Posterior cingulate gyrus (tissue), 11 donors: ENCODE measurements around the gene MFSD1.
"Not testable (repeated sequence)": the region's sequence is repeated elsewhere in the genome, so short reads cannot be mapped to it uniquely, and the experiment has no call there.

Experiments
- DNase-seq, 10 donors: peaks; one replicate each; pipeline versions ENCODE4 v3.0.0 to v3.0.0-alpha.2; 2020 to 2021; ENCODE audit warnings: mixed read lengths in 3 of 10
- intact Hi-C: fragments of 100-400 bp; cut with DNase I; formaldehyde crosslinking; loops from one replicate; pipeline ENCODE4 v1.15.1; 2023

The MFSD1 gene

GRCh38 chr3:158775426-158776410 is 26.1 kb upstream of the MFSD1 start:
- intact Hi-C loops: no loop called here
- DNase-seq: no peak

GRCh38 chr3:158776531-158776930 is 25.3 kb upstream of the MFSD1 start:
- DNase-seq: no peak
- intact Hi-C loops: no loop called here

- intact Hi-C loops: no loop called here
- no peak for DNase-seq
These were observed 24.5 kb upstream of the MFSD1 start for GRCh38 chr3:158777161-158777873.

- no peak for DNase-seq
- intact Hi-C loops: no loop called here
These were observed 21.1 kb upstream of the MFSD1 start for GRCh38 chr3:158780766-158781165.

- intact Hi-C loops: no loop called here
- no peak for DNase-seq
These were observed 20.7 kb upstream of the MFSD1 start for GRCh38 chr3:158781191-158781590.

- DNase-seq: no peak
- intact Hi-C loops: no loop called here
These were observed 20.0 kb upstream of the MFSD1 start for GRCh38 chr3:158781849-158782248.

- DNase-seq: no peak
- intact Hi-C loops: no loop called here
These were observed 19.4 kb upstream of the MFSD1 start for GRCh38 chr3:158782283-158782989.

GRCh38 chr3:158783051-158783450 is 18.8 kb upstream of the MFSD1 start:
- intact Hi-C loops: no loop called here
- no peak for DNase-seq

GRCh38 chr3:158785972-158786371 is 15.9 kb upstream of the MFSD1 start:
- no peak for DNase-seq
- intact Hi-C loops: no loop called here

GRCh38 chr3:158788446-158788845 is 13.4 kb upstream of the MFSD1 start:
- intact Hi-C loops: no loop called here

GRCh38 chr3:158789592-158789991 is 12.3 kb upstream of the MFSD1 start:
- DNase-seq: no peak
- intact Hi-C loops: no loop called here

More at GRCh38 chr3:158788446-158788845, 13.4 kb upstream of the MFSD1 start:
- no peak for DNase-seq

- intact Hi-C loops: loop anchor here (2.0 kb wide), 2 partner anchors 64 to 132 kb away; no protein-coding TSS in a partner anchor
- peak in 1 of 10 donors; percentile 21 for DNase-seq
These were observed 10.8 kb upstream of the MFSD1 start for GRCh38 chr3:158790901-158791589.

- not testable (repeated sequence) for DNase-seq
These were observed 10.3 kb upstream of the MFSD1 start for GRCh38 chr3:158791590-158791920.

GRCh38 chr3:158792709-158793108 is 9.1 kb upstream of the MFSD1 start:
- intact Hi-C loops: no loop called here

More at GRCh38 chr3:158791590-158791920, 10.3 kb upstream of the MFSD1 start:
- intact Hi-C loops: loop anchor here (2.0 kb wide), 2 partner anchors 65 to 133 kb away; no protein-coding TSS in a partner anchor

GRCh38 chr3:158794206-158794605 is 7.6 kb upstream of the MFSD1 start:
- DNase-seq: no peak
- intact Hi-C loops: no loop called here

More at GRCh38 chr3:158792709-158793108, 9.1 kb upstream of the MFSD1 start:
- no peak for DNase-seq

GRCh38 chr3:158794936-158795518 is 6.8 kb upstream of the MFSD1 start:
- no peak for DNase-seq
- intact Hi-C loops: no loop called here

- intact Hi-C loops: no loop called here
These were observed 653 bp upstream of the MFSD1 start for GRCh38 chr3:158801201-158801600.

GRCh38 chr3:158802409-158803268 is 785 bp downstream of the MFSD1 start:
- peak in 3 of 10 donors; percentile 14 to 85 (median 78) for DNase-seq
- intact Hi-C loops: no loop called here

More at GRCh38 chr3:158801201-158801600, 653 bp upstream of the MFSD1 start:
- DNase-seq: peak in 3 of 10 donors; percentile 12 to 68 (median 62)

- intact Hi-C loops: no loop called here
- DNase-seq: no peak
These were observed 2.6 kb downstream of the MFSD1 start for GRCh38 chr3:158804441-158804840.
